Epithelial cell of esophagus (primary cell): Measurements from ENCODE around the gene SCO2.
A peak's percentile ranks its signal among the peaks of the same experiment; 100 is the strongest.

Source experiments
- DNase-seq: peaks from one replicate; pipeline ENCODE4 v3.0.0; 2010; ENCODE audit warnings: low read depth
- H3K4me3 ChIP-seq: 2 replicates; pipeline ENCODE4 v1.5.1; 2011; ENCODE audit warnings: mild to moderate bottlenecking, low read length, control low read depth
- CTCF ChIP-seq: IDR thresholded peaks from 2 replicates; pipeline ENCODE4 v1.5.1; 2011; ENCODE audit warnings: low read depth, mild to moderate bottlenecking, low read length, control low read depth, inconsistent platforms; ENCODE audit not compliant: insufficient read depth; ENCODE audit errors: missing control alignments

Gene SCO2

DNA sequence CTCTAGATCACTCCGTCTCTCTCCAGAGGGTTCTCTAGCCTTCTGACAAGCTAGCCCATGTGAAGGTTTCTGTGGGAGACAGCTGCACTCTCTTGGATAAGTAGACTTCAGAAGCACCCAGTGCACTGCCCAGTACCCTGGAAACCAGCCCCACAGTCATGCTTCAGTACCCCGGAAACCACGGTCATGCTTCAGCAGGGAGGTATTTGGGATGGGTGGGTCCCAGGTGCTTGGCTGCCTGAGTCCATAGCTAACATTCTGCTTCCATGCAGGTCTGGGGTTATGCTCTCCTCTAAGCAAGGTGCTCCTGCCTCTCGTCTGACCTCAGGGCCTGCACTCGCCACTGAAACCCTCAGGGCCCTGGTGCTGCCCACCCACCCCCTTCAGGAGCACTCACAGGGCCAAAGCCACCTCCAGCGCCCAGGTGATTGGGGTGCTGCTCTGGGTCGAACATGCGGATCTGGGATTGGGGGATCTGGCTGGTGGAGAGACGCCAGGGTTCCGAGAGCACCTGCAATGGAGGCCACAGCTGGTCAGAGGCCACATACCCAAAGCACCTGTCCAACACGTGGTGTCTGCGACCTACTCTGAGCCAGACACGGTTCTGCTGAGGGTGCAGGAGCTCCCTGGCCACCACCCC lies 44.6 kb upstream of the SCO2 start:
- H3K4me3 ChIP-seq = no peak overlapping the region
- DNase-seq = no peak
- no peak for TF ChIP-seq CTCF

- no peak for DNase-seq
- no peak for TF ChIP-seq CTCF
- no peak overlapping the region for H3K4me3 ChIP-seq
Measured at GRCh38 chr22:50569041-50569459, 43.7 kb upstream of the SCO2 start.

DNA sequence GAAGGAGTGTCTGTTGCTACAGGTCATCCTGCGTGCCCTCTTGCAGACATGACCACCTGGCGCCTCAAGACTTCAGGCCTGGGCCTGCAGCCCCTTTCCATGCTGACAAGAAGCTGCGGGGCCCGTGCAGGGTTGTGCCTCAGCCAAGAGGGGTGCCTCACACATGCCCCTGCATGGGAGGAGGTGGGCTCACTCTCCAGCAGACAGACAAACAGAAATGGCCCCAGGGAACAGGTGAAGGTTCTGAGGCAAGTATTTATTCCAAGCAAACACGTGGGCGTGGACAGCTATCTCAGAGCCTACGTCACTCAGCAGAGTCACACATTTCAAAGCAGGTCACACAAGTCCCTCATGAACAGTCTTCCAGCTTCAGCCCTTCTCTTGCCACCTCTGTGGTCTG lies 43.2 kb upstream of the SCO2 start:
- no peak for TF ChIP-seq CTCF
- peak; percentile 69 for DNase-seq
- H3K4me3 ChIP-seq = no peak overlapping the region

DNA sequence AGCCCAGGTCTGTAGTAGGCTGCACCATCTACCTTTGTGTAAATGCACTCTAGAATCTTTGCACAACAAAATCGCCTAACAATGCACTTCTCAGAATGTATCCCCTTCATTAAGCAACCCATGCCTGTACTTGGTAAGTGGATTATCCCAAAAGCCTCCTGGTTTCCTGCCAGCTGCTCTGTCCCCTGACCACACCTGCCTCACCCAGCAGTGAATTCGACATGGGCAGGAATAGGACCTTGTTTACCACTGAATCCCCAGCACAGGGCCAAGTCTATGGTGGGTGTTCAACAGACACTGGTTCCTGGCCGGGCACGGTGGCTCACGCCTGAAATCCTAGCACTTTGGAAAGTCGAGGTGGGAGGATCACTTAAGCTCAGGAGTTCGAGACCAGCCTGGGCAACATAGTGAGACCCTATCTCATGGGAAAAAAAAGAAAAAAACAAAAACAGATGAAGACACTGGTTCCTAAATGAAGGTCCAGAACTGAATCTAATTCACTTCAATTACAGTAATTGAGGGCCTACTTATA lies 42.4 kb upstream of the SCO2 start:
- TF ChIP-seq CTCF = no peak
- H3K4me3 ChIP-seq = no peak overlapping the region
- DNase-seq = no peak

DNA sequence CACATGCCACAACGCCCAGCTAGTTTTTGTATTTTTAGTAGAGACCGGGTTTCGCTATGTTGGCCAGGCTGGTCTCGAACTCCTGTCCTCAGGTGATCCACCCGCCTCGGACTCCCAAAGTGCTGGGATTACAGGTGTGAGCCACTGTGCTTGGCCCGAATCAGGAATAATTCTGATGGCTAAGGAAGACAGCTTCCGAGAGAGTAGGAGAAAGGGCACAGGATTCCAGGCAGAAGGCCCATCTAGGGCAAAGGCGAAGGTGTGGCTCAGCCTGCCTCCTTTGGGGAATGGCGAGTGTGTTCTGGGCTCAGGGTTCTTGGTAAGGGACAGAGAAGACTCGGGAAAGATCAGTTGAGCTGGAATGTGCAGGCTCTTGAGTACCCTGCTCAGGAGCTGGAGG lies 38.9 kb upstream of the SCO2 start:
- no peak overlapping the region for H3K4me3 ChIP-seq
- no peak for DNase-seq
- no peak for TF ChIP-seq CTCF

- H3K4me3 ChIP-seq = peak overlapping the region; percentile 66
- no peak for TF ChIP-seq CTCF
- no peak for DNase-seq
Measured at GRCh38 chr22:50563413-50564160, 38.2 kb upstream of the SCO2 start.
